ENCODE results near the gene BDH2. TPM values are rescaled to one million over a fixed set of nuclear protein-coding genes. Genes with fewer than 3 reads are reported as not detected.

Gene BDH2
- total RNA-seq, 1 experiment from 2014 or later: 28.3 TPM

GRCh38 chr4:103032574-103032973 is 67.1 kb downstream of the BDH2 start:
- TF ChIP-seq CTCF (conservative IDR thresholded peaks at IDR 0.05; ENCODE audit: low read depth, low read length) (peak; percentile 58), EZH2 (IDR thresholded peaks at IDR 0.05; ENCODE audit: borderline replicate concordance, low read depth, low read length, poor library complexity, severe bottlenecking) (no peak)
- Histone ChIP-seq H3K4me3 (ENCODE audit: low read depth, low read length, poor library complexity, severe bottlenecking) (no peak overlapping the region), H3K4me1 (ENCODE audit: insufficient read depth, low read length, poor library complexity, severe bottlenecking) (no peaks in the 10 kb centered on the region), H3K36me3 (ENCODE audit: insufficient read depth, low read length, poor library complexity, severe bottlenecking) (no peaks in the 10 kb centered on the region), H3K9me3 (ENCODE audit: low read depth, low read length, poor library complexity, severe bottlenecking) (no peaks in the 10 kb centered on the region), H3K27ac (ENCODE audit: low read depth, low read length, poor library complexity, severe bottlenecking) (no peak overlapping the region), H3K27me3 (replicated peaks; ENCODE audit: insufficient read depth, low read depth, low read length, poor library complexity) (no peaks in the 10 kb centered on the region)
- intact Hi-C loops (cut with micrococcal nuclease; ENCODE audit: unreplicated experiment): no loop called here
- ChIA-PET CTCF (interaction anchor here (0.6 to 1.4 kb wide), 3 partner anchors 67 to 412 kb away, joined by 3 to 5 read pairs (median 3); partner anchors contain the start of gene BDH2), POLR2A (ENCODE audit: low non-redundant PET) (interaction anchor here (0.6 kb wide), 1 partner anchor 163 kb away, joined by 3 read pairs; no protein-coding TSS in a partner anchor)
- peak; percentile 58 for DNase-seq (ENCODE audit: low spot score)
- no TSS peak for BruUV-seq (replicated peaks)

- BruUV-seq (replicated peaks): no TSS peak
- DNase-seq (ENCODE audit: low spot score): no peak
- Histone ChIP-seq H3K9me3 (ENCODE audit: low read depth, low read length, poor library complexity, severe bottlenecking) (no peaks in the 10 kb centered on the region), H3K4me3 (ENCODE audit: low read depth, low read length, poor library complexity, severe bottlenecking) (no peak overlapping the region), H3K27ac (ENCODE audit: low read depth, low read length, poor library complexity, severe bottlenecking) (no peak overlapping the region), H3K36me3 (ENCODE audit: insufficient read depth, low read length, poor library complexity, severe bottlenecking) (no peaks in the 10 kb centered on the region), H3K27me3 (replicated peaks; ENCODE audit: insufficient read depth, low read depth, low read length, poor library complexity) (no peaks in the 10 kb centered on the region), H3K4me1 (ENCODE audit: insufficient read depth, low read length, poor library complexity, severe bottlenecking) (no peaks in the 10 kb centered on the region)
- intact Hi-C loops (cut with micrococcal nuclease; ENCODE audit: unreplicated experiment): no loop called here
- POLR2A ChIA-PET (ENCODE audit: low non-redundant PET): no interaction called here
- CTCF ChIA-PET: no interaction called here
- no peak for TF ChIP-seq EZH2 (IDR thresholded peaks at IDR 0.05; ENCODE audit: borderline replicate concordance, low read depth, low read length, poor library complexity, severe bottlenecking)
- TF ChIP-seq CTCF (conservative IDR thresholded peaks at IDR 0.05; ENCODE audit: low read depth, low read length): no peak
Measured at GRCh38 chr4:103030791-103031190, 68.8 kb downstream of the BDH2 start.

- TF ChIP-seq EZH2 (IDR thresholded peaks at IDR 0.05; ENCODE audit: borderline replicate concordance, low read depth, low read length, poor library complexity, severe bottlenecking): no peak
- no peak for TF ChIP-seq CTCF (conservative IDR thresholded peaks at IDR 0.05; ENCODE audit: low read depth, low read length)
Measured at GRCh38 chr4:103029300-103029699, 70.3 kb downstream of the BDH2 start.

More at GRCh38 chr4:103029300-103029699, 70.3 kb downstream of the BDH2 start:
- H3K27ac ChIP-seq (ENCODE audit: low read depth, low read length, poor library complexity, severe bottlenecking): no peak overlapping the region
- no peak overlapping the region for H3K4me3 ChIP-seq (ENCODE audit: low read depth, low read length, poor library complexity, severe bottlenecking)
- ChIA-PET POLR2A (ENCODE audit: low non-redundant PET) (interaction anchor here (0.6 kb wide), 1 partner anchor 16 kb away, joined by 3 read pairs; no protein-coding TSS in a partner anchor), CTCF (no interaction called here)
- BruUV-seq (replicated peaks): no TSS peak
- H3K9me3 ChIP-seq (ENCODE audit: low read depth, low read length, poor library complexity, severe bottlenecking): no peaks in the 10 kb centered on the region
- no peak for DNase-seq (ENCODE audit: low spot score)
- intact Hi-C loops (cut with micrococcal nuclease; ENCODE audit: unreplicated experiment): no loop called here
- no peaks in the 10 kb centered on the region for H3K27me3 ChIP-seq (replicated peaks; ENCODE audit: insufficient read depth, low read depth, low read length, poor library complexity)
- H3K36me3 ChIP-seq (ENCODE audit: insufficient read depth, low read length, poor library complexity, severe bottlenecking): no peaks in the 10 kb centered on the region
- no peaks in the 10 kb centered on the region for H3K4me1 ChIP-seq (ENCODE audit: insufficient read depth, low read length, poor library complexity, severe bottlenecking)

Other genes starting within 250 kb of the BDH2 start
- 40.2 and 49.3 TPM in 2 replicates for gene CISD2, start 230.8 kb downstream of the BDH2 start, total RNA-seq (2021)
- 0.62 and 1.1 TPM in 2 replicates for gene SLC9B1, start 80.1 kb downstream of the BDH2 start, total RNA-seq (2021)
- gene SLC9B2, start 23.1 kb downstream of the BDH2 start, total RNA-seq (2021): 25.3 and 28.0 TPM in 2 replicates
- 80.3 and 81.0 TPM in 2 replicates for gene CENPE, start 98.5 kb upstream of the BDH2 start, total RNA-seq (2021)

Data from A673 (cell line).